Peyer's patch (tissue), 4 donors: ENCODE measurements around the gene B4GALNT1. TPM values are rescaled to one million over a fixed set of nuclear protein-coding genes. Genes with fewer than 3 reads are reported as not detected.
"Not testable (repeated sequence)": the region's sequence is repeated elsewhere in the genome, so short reads cannot be mapped to it uniquely, and the experiment has no call there.

Experiments
- DNase-seq, 3 donors: peaks; one replicate each; pipeline ENCODE4 v3.0.0-alpha.2; 2017 to 2019
- H3K27ac ChIP-seq, 4 donors: fragments of 200-600 bp; sonication (generic); one replicate each; pipeline ENCODE4 v1.5.1; 2016 to 2019
- H3K27me3 ChIP-seq, 2 donors: fragments of 200-600 bp; sonication (generic); one replicate each; pipeline ENCODE4 v1.5.1; 2019
- H3K36me3 ChIP-seq, 3 donors: fragments of 200-600 bp; sonication (generic); one replicate each; pipeline ENCODE4 v1.5.1; 2016 to 2019
- H3K4me1 ChIP-seq, 4 donors: fragments of 200-600 bp; sonication (generic); one replicate each; pipeline ENCODE4 v1.5.1; 2016 to 2019
- H3K4me3 ChIP-seq, 4 donors: fragments of 200-600 bp; sonication (generic); 1 replicate in 3 of 4; 2 replicates in 1 of 4; pipeline ENCODE4 v1.5.1; 2016 to 2019; ENCODE audit warnings: mild to moderate bottlenecking in 1 of 4
- H3K9me3 ChIP-seq, 4 donors: fragments of 200-600 bp; sonication (generic); one replicate each; pipeline ENCODE4 v1.5.1; 2016 to 2019; ENCODE audit warnings: mild to moderate bottlenecking in 1 of 4
- POLR2A ChIP-seq, 2 donors: fragments of 450-650 bp; IDR thresholded peaks; one replicate each; pipeline ENCODE4 v1.5.1; 2017; ENCODE audit warnings: antibody characterized with exemption in 2 of 2, mild to moderate bottlenecking in 2 of 2, moderate library complexity in 2 of 2
- total RNA-seq, 4 donors: library from RNA; depleted of rRNA; stranded (reverse); fragments of >200 nt; gene quantifications; one replicate each; pipeline ENCODE4 v1.1.0, GENCODE V29; 2016
- TF ChIP-seq, protein P1 (sequence below), 6 experiments: fragments of 450-650 bp in 4 of 6; fragments of 200-600 bp in 2 of 6; sonication (generic) in 1 of 6; IDR thresholded peaks; one replicate each; pipeline ENCODE4 v1.5.1; 2017 to 2019; ENCODE audit warnings: antibody characterized with exemption in 6 of 6, mild to moderate bottlenecking in 3 of 6, moderate library complexity in 1 of 6

Gene B4GALNT1
- total RNA-seq, 4 donors from 2014 or later, result 0.40 TPM; not detected in 3

DNA sequence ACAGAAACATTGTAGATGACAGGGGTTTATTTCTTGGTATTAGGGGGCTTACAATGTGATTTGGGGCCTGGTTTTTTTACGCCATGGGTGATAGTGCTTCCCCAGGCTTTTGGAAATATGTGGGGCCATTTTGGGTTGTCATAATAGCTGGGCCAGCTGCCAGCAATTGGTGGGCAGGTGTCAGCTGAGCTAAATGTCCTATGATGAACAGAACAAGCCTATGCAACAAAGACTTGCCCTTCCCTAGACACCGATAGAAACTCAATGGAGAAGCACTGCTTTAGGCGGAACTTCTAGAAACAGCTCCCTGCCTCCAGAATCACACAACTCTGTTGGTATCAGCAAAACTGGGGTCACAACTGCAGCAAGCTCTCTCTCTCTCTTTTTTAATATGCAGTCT is 5.1 kb upstream of the B4GALNT1 start:
- no peaks in the 10 kb centered on the region for H3K9me3 ChIP-seq
- H3K27me3 ChIP-seq, result no peaks in the 10 kb centered on the region
- peaks cover 0 to 4% (median 2%) of the 10 kb centered on the region in 4 donors for H3K4me1 ChIP-seq
- TF ChIP-seq, protein P1, sequence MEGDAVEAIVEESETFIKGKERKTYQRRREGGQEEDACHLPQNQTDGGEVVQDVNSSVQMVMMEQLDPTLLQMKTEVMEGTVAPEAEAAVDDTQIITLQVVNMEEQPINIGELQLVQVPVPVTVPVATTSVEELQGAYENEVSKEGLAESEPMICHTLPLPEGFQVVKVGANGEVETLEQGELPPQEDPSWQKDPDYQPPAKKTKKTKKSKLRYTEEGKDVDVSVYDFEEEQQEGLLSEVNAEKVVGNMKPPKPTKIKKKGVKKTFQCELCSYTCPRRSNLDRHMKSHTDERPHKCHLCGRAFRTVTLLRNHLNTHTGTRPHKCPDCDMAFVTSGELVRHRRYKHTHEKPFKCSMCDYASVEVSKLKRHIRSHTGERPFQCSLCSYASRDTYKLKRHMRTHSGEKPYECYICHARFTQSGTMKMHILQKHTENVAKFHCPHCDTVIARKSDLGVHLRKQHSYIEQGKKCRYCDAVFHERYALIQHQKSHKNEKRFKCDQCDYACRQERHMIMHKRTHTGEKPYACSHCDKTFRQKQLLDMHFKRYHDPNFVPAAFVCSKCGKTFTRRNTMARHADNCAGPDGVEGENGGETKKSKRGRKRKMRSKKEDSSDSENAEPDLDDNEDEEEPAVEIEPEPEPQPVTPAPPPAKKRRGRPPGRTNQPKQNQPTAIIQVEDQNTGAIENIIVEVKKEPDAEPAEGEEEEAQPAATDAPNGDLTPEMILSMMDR (IDR thresholded peaks at IDR 0.05), result no peak
- TF ChIP-seq POLR2A (IDR thresholded peaks at IDR 0.05), result no peak
- no peak overlapping the region for H3K27ac ChIP-seq
- no peak overlapping the region for H3K4me3 ChIP-seq
- DNase-seq, result no peak
- no peaks in the 10 kb centered on the region for H3K36me3 ChIP-seq

DNA sequence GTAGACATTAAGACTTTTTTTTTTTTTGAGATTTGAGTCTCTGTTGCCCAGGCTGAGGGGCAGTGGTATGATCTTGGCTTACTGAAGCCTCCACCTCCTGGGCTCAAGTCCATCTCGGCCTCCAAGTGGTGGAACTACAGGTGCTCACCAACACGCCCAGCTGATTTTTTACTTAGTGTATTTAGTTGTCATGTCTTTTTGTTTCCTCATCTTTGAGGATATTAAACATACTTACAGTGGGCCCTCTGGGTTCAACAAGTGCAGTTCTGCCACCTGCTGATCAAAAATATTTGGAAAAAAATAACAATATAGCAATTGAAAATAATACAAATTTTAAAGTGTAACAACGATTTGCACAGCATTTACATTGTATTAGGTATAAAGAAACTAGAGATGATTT is 4.4 kb upstream of the B4GALNT1 start:
- H3K27me3 ChIP-seq, result no peaks in the 10 kb centered on the region
- peaks cover 0 to 11% (median 9%) of the 10 kb centered on the region in 4 donors for H3K4me1 ChIP-seq
- no peak overlapping the region for H3K27ac ChIP-seq
- no peak for DNase-seq
- H3K36me3 ChIP-seq, result no peaks in the 10 kb centered on the region
- H3K9me3 ChIP-seq, result no peaks in the 10 kb centered on the region
- H3K4me3 ChIP-seq, result no peak overlapping the region
- TF ChIP-seq, protein P1 (IDR thresholded peaks at IDR 0.05), result no peak
- TF ChIP-seq POLR2A (IDR thresholded peaks at IDR 0.05), result no peak

DNA sequence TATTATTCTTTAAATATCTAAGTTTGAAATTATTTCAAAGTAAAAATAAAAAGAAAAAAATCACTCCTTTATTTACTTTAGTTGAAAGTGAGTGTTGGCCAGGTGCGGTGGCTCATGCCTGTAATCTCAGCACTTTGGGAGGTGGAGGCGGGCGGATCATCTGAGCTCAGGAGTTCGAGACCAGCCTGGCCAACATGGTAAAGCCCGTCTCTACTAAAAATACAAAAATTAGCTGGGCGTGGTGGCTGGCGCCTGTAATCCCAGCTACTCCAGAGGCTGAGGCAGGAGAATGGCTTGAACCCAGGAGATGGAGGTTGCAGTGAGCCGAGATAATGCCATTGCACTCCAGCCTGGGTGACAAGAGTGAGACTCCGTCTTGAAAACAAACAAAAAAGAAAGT is 3.7 kb upstream of the B4GALNT1 start:
- not testable (repeated sequence) for H3K27me3 ChIP-seq, H3K36me3 ChIP-seq, H3K4me3 ChIP-seq, H3K27ac ChIP-seq, DNase-seq, H3K9me3 ChIP-seq
- peaks cover 0 to 18% (median 14%) of the 10 kb centered on the region in 4 donors for H3K4me1 ChIP-seq

DNA sequence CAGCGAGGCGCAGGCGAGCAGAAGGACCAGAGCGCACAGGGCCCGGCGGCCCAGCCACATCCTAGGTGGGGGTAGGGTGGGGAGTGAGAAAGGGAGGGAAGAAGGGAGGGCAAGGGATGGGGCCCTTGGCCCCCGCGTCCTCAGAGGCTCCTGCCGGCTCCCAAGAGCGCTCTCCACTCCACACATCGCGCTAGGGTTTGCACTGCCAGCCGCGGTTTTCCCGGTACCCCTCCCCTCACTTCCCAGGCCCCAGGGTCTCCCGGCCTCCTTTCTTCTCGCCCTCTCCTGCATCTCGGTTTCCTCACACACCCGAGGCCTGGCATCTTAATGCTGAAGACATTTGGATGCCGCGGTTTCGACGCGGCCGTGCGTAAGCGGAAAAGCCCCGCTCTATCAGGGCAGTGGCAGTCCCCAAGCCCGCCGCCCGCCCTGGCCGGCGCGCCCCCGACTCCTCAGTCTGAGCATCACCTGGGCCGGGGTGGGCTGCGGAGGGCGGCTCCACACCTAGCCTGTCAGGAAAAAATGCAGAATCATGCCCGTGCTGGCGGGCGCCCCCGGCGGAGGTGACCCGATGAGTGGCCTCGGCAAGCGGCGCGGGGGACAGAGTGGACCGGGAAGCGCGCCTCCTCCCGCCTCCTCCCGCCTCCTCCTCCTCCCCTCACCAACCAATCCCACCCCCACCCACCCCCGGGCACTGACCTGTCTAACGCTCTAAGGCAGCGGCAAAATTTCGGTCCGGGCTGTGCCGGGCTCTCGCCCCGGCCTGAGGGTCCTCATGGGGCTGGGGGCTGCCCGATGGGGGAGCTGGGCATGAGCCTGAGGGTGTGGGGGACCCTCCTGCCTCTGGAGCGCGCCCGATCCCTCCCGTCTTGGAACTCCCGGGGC is 686 bp downstream of the B4GALNT1 start:
- H3K27me3 ChIP-seq, result peaks cover 0 to 23% of the 10 kb centered on the region in 2 donors
- no peak for TF ChIP-seq POLR2A (IDR thresholded peaks at IDR 0.05)
- TF ChIP-seq, protein P1 (IDR thresholded peaks at IDR 0.05), result no peak
- no peaks in the 10 kb centered on the region for H3K9me3 ChIP-seq
- DNase-seq, result no peak
- H3K27ac ChIP-seq, result peak overlapping the region in 1 of 4 donors; percentile 31
- peaks cover 0 to 27% (median 16%) of the 10 kb centered on the region in 4 donors for H3K4me1 ChIP-seq
- H3K36me3 ChIP-seq, result no peaks in the 10 kb centered on the region
- H3K4me3 ChIP-seq, result peak overlapping the region; percentile 37 to 66 (median 56)

DNA sequence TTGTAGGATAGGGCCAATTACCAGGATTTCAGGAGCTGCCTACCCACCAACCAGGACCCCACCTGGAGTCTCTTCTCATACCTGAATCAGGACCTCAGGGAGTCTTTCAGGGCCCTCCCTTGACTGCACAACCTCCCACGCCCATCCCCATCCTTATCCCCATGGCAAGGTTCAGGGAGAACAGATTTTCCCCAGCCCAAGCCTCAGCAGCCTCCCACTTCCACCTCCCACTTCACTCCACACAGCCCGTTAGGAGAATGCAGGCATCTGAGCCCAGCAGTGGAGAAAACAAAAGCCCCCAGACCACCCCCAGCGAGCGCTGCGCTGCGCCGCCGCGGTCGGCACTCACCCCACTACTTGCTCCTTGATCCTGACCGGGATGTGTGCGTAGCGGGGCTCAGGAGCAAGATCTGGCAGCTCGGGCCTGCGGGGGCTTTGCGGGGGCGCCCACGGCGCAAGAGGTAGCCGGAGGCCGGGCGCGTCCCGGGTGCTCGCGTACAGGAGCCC is 1.4 kb downstream of the B4GALNT1 start:
- Histone ChIP-seq H3K27me3 (peaks cover 0 to 23% of the 10 kb centered on the region in 2 donors), H3K36me3 (no peaks in the 10 kb centered on the region), H3K4me1 (peaks cover 0 to 29% (median 16%) of the 10 kb centered on the region in 4 donors), H3K27ac (no peak overlapping the region), H3K4me3 (peak overlapping the region in 2 of 4 donors; percentile 56 to 66), H3K9me3 (no peaks in the 10 kb centered on the region)
- DNase-seq, result no peak
- TF ChIP-seq, protein P1 (IDR thresholded peaks at IDR 0.05), result no peak
- no peak for TF ChIP-seq POLR2A (IDR thresholded peaks at IDR 0.05)

DNA sequence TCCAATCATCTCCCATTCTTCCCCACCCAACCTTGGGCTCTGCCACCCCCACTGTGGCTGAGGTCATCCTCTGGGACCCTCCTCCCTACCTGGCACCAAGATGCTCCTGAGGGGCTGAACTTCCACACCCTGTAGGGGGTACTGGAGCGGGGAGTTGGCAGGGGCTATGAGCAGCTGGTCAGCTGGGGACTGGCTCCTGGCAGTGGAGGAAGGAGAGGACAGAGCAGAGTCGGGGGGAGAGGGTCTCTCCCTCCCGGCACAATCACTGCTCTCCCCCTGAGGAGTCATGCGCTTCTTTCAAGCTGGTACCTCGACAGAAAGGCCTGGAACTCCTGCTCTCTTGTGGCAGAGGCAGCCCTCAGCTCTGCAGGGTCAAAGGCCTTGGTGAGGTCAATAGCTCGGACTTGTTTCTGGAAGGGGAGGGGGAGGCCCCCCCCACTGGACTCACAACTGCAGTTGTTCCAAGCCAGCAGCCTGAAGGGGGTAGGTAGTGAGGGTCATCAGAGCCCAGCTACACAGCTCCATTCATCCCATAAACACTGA is 2.0 kb downstream of the B4GALNT1 start:
- Histone ChIP-seq H3K27me3 (peaks cover 0 to 23% of the 10 kb centered on the region in 2 donors), H3K27ac (no peak overlapping the region), H3K4me1 (peaks cover 0 to 29% (median 16%) of the 10 kb centered on the region in 4 donors), H3K36me3 (no peaks in the 10 kb centered on the region), H3K4me3 (no peak overlapping the region), H3K9me3 (no peaks in the 10 kb centered on the region)
- no peak for DNase-seq
- TF ChIP-seq, protein P1 (IDR thresholded peaks at IDR 0.05), result no peak
- no peak for TF ChIP-seq POLR2A (IDR thresholded peaks at IDR 0.05)
